ENCODE results near the gene IRX4. TPM values are rescaled to one million over a fixed set of nuclear protein-coding genes. Genes with fewer than 3 reads are reported as not detected.

The IRX4 gene
- total RNA-seq, 2 donors from 2014 or later: 0.22 TPM; not detected in 1

- DNase-seq: no peak
- H3K27ac Mint-ChIP-seq: no peak overlapping the region
- TF ChIP-seq CTCF (conservative IDR thresholded peaks at IDR 0.05): no peak
- Histone ChIP-seq H3K9ac (ENCODE audit: extremely low read depth, low read length, poor library complexity, severe bottlenecking) (no peak overlapping the region), H3K27me3 (ENCODE audit: control insufficient read depth, insufficient read depth, low read length, poor library complexity, severe bottlenecking) (peaks cover 74% of the 10 kb centered on the region), H3K4me3 (ENCODE audit: low read length) (no peak overlapping the region), H3K36me3 (ENCODE audit: control insufficient read depth, insufficient read depth, low read length) (no peaks in the 10 kb centered on the region), H3K9me3 (ENCODE audit: control insufficient read depth, low read length) (no peaks in the 10 kb centered on the region), H3K27ac (ENCODE audit: low read depth, low read length) (no peak overlapping the region), H3K4me1 (ENCODE audit: control insufficient read depth, insufficient read depth, low read length) (no peaks in the 10 kb centered on the region)
- no peaks in the 10 kb centered on the region for H3K4me1 Mint-ChIP-seq
- WGBS, 2 experiments (ENCODE audit: insufficient coverage in 1 of 2, insufficient read length in 1 of 2): 83 to 87% methylated on average over 16 of the region's 16 CpGs
- H3K36me3 Mint-ChIP-seq (ENCODE audit: low read depth): no peaks in the 10 kb centered on the region
- no peaks in the 10 kb centered on the region for H3K9me3 Mint-ChIP-seq
- no peak overlapping the region for H3K4me3 Mint-ChIP-seq
- peaks cover 78% of the 10 kb centered on the region for H3K27me3 Mint-ChIP-seq (ENCODE audit: insufficient read depth)
Measured at GRCh38 chr5:1891391-1891790, 8.7 kb upstream of the IRX4 start.

DNA sequence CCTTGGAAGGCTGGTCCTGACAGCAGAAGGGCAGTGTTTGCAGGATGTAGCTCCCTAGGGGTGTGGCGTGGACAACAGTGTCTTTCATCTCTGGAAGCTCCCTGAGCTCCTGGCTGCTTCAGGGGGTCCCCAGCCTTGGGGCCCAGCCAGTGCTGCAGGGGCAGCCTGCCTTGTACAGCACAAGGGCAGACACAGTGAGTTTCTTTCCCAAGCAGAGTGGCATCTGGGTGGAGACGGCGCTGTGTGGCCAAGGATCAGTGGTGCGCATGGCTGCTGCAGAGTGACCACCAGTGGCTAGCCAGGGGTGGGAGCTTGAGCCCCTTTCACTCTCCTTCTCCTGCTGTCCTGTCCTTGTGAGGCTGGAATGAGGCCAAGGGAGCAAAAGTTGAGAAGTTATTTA, 7.6 kb upstream of the IRX4 start:
- no peak for DNase-seq
- WGBS, 2 experiments (ENCODE audit: insufficient coverage in 1 of 2, insufficient read length in 1 of 2): 72 to 100% methylated on average over 1 to 4 of the region's 4 CpGs
- no peak overlapping the region for H3K9ac ChIP-seq (ENCODE audit: extremely low read depth, low read length, poor library complexity, severe bottlenecking)
- no peaks in the 10 kb centered on the region for H3K36me3 Mint-ChIP-seq (ENCODE audit: low read depth)
- no peak overlapping the region for H3K27ac ChIP-seq (ENCODE audit: low read depth, low read length)
- H3K9me3 ChIP-seq (ENCODE audit: control insufficient read depth, low read length): no peaks in the 10 kb centered on the region
- H3K27ac Mint-ChIP-seq: no peak overlapping the region
- H3K4me1 ChIP-seq (ENCODE audit: control insufficient read depth, insufficient read depth, low read length): no peaks in the 10 kb centered on the region
- no peaks in the 10 kb centered on the region for H3K4me1 Mint-ChIP-seq
- no peaks in the 10 kb centered on the region for H3K9me3 Mint-ChIP-seq
- no peak for TF ChIP-seq CTCF (conservative IDR thresholded peaks at IDR 0.05)
- peaks cover 85% of the 10 kb centered on the region for H3K27me3 ChIP-seq (ENCODE audit: control insufficient read depth, insufficient read depth, low read length, poor library complexity, severe bottlenecking)
- peaks cover 89% of the 10 kb centered on the region for H3K27me3 Mint-ChIP-seq (ENCODE audit: insufficient read depth)
- H3K36me3 ChIP-seq (ENCODE audit: control insufficient read depth, insufficient read depth, low read length): no peaks in the 10 kb centered on the region
- H3K4me3 Mint-ChIP-seq: no peak overlapping the region
- H3K4me3 ChIP-seq (ENCODE audit: low read length): no peak overlapping the region

DNA sequence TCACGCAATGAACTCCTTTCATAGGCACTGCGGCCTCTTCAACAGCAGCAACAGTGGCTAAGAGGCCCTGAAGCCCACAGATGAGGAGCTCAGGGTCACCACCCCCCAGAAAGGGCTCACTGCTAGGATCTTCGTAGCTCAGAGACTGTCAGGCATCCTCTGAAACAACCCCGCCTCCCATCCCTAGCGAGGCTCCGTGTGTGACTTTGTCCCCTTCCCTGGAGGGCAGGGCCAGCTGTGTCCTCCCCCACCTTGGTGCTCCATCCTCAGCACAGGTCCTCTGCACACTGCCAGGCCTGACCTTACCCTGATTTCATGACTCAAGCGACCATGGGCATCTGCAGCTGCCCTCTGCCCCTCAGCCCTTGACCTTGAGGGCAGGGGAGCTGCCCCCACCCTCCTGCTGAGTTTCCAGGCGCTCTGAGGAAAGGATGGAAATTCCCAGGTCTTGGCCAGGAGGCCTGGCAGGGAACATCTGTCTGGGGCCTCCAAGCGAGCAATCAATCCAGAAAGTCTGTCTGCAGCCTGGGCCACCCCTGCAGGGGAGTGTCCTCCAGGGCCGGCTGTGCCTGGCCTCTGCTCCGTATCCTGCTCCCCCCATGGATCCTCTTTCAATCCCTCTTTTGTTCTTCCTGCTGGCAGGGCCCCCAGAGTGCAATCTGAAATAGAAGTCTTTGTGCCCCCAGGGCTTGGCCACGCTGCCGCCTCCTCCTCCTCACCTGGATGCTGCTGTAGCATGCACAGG, 6.8 kb upstream of the IRX4 start:
- Histone ChIP-seq H3K9ac (ENCODE audit: extremely low read depth, low read length, poor library complexity, severe bottlenecking) (no peak overlapping the region), H3K27me3 (ENCODE audit: control insufficient read depth, insufficient read depth, low read length, poor library complexity, severe bottlenecking) (peaks cover 93% of the 10 kb centered on the region), H3K9me3 (ENCODE audit: control insufficient read depth, low read length) (no peaks in the 10 kb centered on the region), H3K36me3 (ENCODE audit: control insufficient read depth, insufficient read depth, low read length) (no peaks in the 10 kb centered on the region), H3K27ac (ENCODE audit: low read depth, low read length) (no peak overlapping the region), H3K4me3 (ENCODE audit: low read length) (no peak overlapping the region), H3K4me1 (ENCODE audit: control insufficient read depth, insufficient read depth, low read length) (no peaks in the 10 kb centered on the region)
- no peaks in the 10 kb centered on the region for H3K9me3 Mint-ChIP-seq
- 85 to 88% methylated on average over 9 to 13 of the region's 13 CpGs for WGBS, 2 experiments (ENCODE audit: insufficient coverage in 1 of 2, insufficient read length in 1 of 2)
- H3K4me3 Mint-ChIP-seq: no peak overlapping the region
- H3K36me3 Mint-ChIP-seq (ENCODE audit: low read depth): no peaks in the 10 kb centered on the region
- peaks cover 95% of the 10 kb centered on the region for H3K27me3 Mint-ChIP-seq (ENCODE audit: insufficient read depth)
- H3K4me1 Mint-ChIP-seq: no peaks in the 10 kb centered on the region
- TF ChIP-seq CTCF (conservative IDR thresholded peaks at IDR 0.05): no peak
- H3K27ac Mint-ChIP-seq: no peak overlapping the region
- no peak for DNase-seq

Data from endodermal cell (in vitro differentiated cells).